GM12878 (cell line): Measurements from ENCODE around the gene UBE2E1. TPM values are rescaled to one million over a fixed set of nuclear protein-coding genes. Genes with fewer than 3 reads are reported as not detected.

Experiments
- ATAC-seq: fragments of 200-7000 bp; cut with Tn5 transposase; 3 replicates; pipeline ENCODE4 v1.9.1; 2020; ENCODE audit warnings: mild to moderate bottlenecking, moderate library complexity
- BruUV-seq: library from RNA; stranded (reverse); fragments of 400-500 nt; replicated peaks from 2 replicates; lab custom pipeline; 2021; lab: Mats Ljungman, UMichigan
- CTCF ChIA-PET: fragments of 300-600 bp; sonication (Branson Sonifier 250); formaldehyde crosslinking; extraction: SDS; loops from one replicate; lab custom pipeline; 2021; ENCODE audit warnings: inconsistent platforms; lab: Yijun Ruan, JAX
- POLR2A ChIA-PET: fragments of 350-600 bp; formaldehyde crosslinking; extraction: SDS; loops from one replicate; lab custom pipeline; 2021; ENCODE audit warnings: inconsistent platforms; lab: Charles Lee
- RAD21 ChIA-PET: fragments of 300-600 bp; sonication (Branson Sonifier 250); formaldehyde crosslinking; loops from one replicate; lab custom pipeline; 2023; ENCODE audit warnings: antibody characterized with exemption; ENCODE audit not compliant: unreplicated experiment; lab: Charles Lee
- SMC1A ChIA-PET: fragments of 300-600 bp; sonication (Branson Sonifier 250); formaldehyde crosslinking; loops from one replicate; lab custom pipeline; 2023; ENCODE audit not compliant: unreplicated experiment, uncharacterized antibody; lab: Charles Lee
- DNase-seq: peaks from one replicate; pipeline ENCODE4 v3.0.0-alpha.2; 2011; ENCODE audit warnings: low read depth, low spot score
- FAIRE-seq: peaks from 3 replicates; lab custom pipeline; 2011; peaks lifted over from hg19 to GRCh38; lab: Jason Lieb, UNC
- H2AFZ ChIP-seq: 2 replicates; pipeline ENCODE4 v1.6.0; 2011; ENCODE audit warnings: low read depth, low read length, control low read depth; ENCODE audit not compliant: control insufficient read depth
- H3K27ac ChIP-seq: 2 replicates; pipeline ENCODE4 v1.5.1; 2011; ENCODE audit warnings: control low read depth; ENCODE audit not compliant: control insufficient read depth, insufficient read depth
- H3K27me3 ChIP-seq, 2 experiments: replicated peaks in 1 of 2; 2 replicates each; pipeline versions ENCODE4 v1.6.0 to v1.6.1; 2011; ENCODE audit warnings: low read length in 1 of 2; ENCODE audit not compliant: control insufficient read depth in 2 of 2, insufficient read depth in 2 of 2
- H3K36me3 ChIP-seq, 2 experiments: 2 replicates each; pipeline ENCODE4 v1.5.1; 2011; ENCODE audit warnings: low read length in 1 of 2; ENCODE audit not compliant: control insufficient read depth in 2 of 2, insufficient read depth in 2 of 2
- H3K4me1 ChIP-seq: 2 replicates; pipeline ENCODE4 v1.6.1; 2011; ENCODE audit warnings: mild to moderate bottlenecking, low read length, moderate library complexity, mixed read lengths; ENCODE audit not compliant: control insufficient read depth, insufficient read depth
- H3K4me2 ChIP-seq: 2 replicates; pipeline ENCODE4 v1.6.0; 2011; ENCODE audit warnings: control low read depth; ENCODE audit not compliant: control insufficient read depth, insufficient read depth
- H3K4me3 ChIP-seq: fragments of 200-600 bp; sonication (generic); 2 replicates; pipeline ENCODE4 v1.5.1; 2016
- H3K79me2 ChIP-seq: 2 replicates; pipeline ENCODE4 v1.6.0; 2011; ENCODE audit warnings: low read length; ENCODE audit not compliant: control insufficient read depth, insufficient read depth
- H3K9ac ChIP-seq: 2 replicates; pipeline ENCODE4 v1.8.0; 2011; ENCODE audit warnings: low read length, control low read depth, mixed read lengths; ENCODE audit not compliant: control insufficient read depth, insufficient read depth
- H3K9me3 ChIP-seq: replicated peaks from 3 replicates; pipeline ENCODE4 v1.5.1; 2011; ENCODE audit warnings: mild to moderate bottlenecking, low read length; ENCODE audit not compliant: control insufficient read depth, insufficient read depth
- H4K20me1 ChIP-seq: 2 replicates; pipeline ENCODE4 v1.6.0; 2011; ENCODE audit not compliant: control insufficient read depth, insufficient read depth
- BCL11A ChIP-seq: IDR thresholded peaks from 2 replicates; pipeline ENCODE4 v1.6.1; 2011; ENCODE audit warnings: low read depth, low read length
- CEBPB ChIP-seq, 2 experiments: fragments of 150-350 bp in 1 of 2; IDR thresholded peaks; 2 replicates each; pipeline ENCODE4 v1.6.1; 2012 to 2014; ENCODE audit warnings: low read depth in 2 of 2, low read length in 2 of 2, borderline replicate concordance in 1 of 2, inconsistent platforms in 1 of 2
- CHD4 ChIP-seq: fragments of 200-600 bp; sonication (generic); IDR thresholded peaks from 2 replicates; pipeline ENCODE4 v1.6.1; 2016; ENCODE audit warnings: mild to moderate bottlenecking
- GABPA ChIP-seq: IDR thresholded peaks from 2 replicates; pipeline ENCODE4 v1.6.1; 2014; ENCODE audit warnings: antibody characterized with exemption, low read depth, mild to moderate bottlenecking, inconsistent platforms
- IKZF2 ChIP-seq, 2 experiments: fragments of 450-650 bp; IDR thresholded peaks; 2 replicates each; pipeline ENCODE4 v1.6.1; 2017; ENCODE audit warnings: mild to moderate bottlenecking in 2 of 2, moderate library complexity in 2 of 2
- IRF3 ChIP-seq: fragments of 450-650 bp; IDR thresholded peaks from 2 replicates; pipeline ENCODE4 v1.6.1; 2014; ENCODE audit warnings: mild to moderate bottlenecking
- JUNB ChIP-seq: IDR thresholded peaks from 2 replicates; pipeline ENCODE4 v1.6.1; 2016; ENCODE audit warnings: antibody characterized with exemption, mild to moderate bottlenecking
- KDM1A ChIP-seq: fragments of 200-600 bp; sonication (generic); IDR thresholded peaks from 2 replicates; pipeline ENCODE4 v1.6.1; 2016; ENCODE audit warnings: borderline replicate concordance
- MTA2 ChIP-seq: fragments of 450-650 bp; IDR thresholded peaks from 2 replicates; pipeline ENCODE4 v1.6.1; 2016; ENCODE audit warnings: low read depth, mild to moderate bottlenecking, moderate library complexity
- NBN ChIP-seq: fragments of 450-650 bp; IDR thresholded peaks from 2 replicates; pipeline ENCODE4 v1.6.1; 2016
- NFXL1 ChIP-seq: fragments of 450-650 bp; IDR thresholded peaks from 2 replicates; pipeline ENCODE4 v1.6.1; 2017; ENCODE audit warnings: antibody characterized with exemption, mild to moderate bottlenecking, borderline replicate concordance
- NFYA ChIP-seq: IDR thresholded peaks from 2 replicates; pipeline ENCODE4 v1.6.1; 2011; ENCODE audit warnings: low read depth, mild to moderate bottlenecking, low read length, improper control_type of control experiment, borderline replicate concordance
- PAX5 ChIP-seq: IDR thresholded peaks from 2 replicates; pipeline ENCODE4 v1.6.1; 2011; ENCODE audit warnings: low read depth, low read length, borderline replicate concordance
- PML ChIP-seq: IDR thresholded peaks from 2 replicates; pipeline ENCODE4 v1.6.1; 2012; ENCODE audit warnings: low read length, inconsistent platforms
- POU2F2 ChIP-seq: IDR thresholded peaks from 3 replicates; pipeline ENCODE4 v1.6.1; 2011; ENCODE audit warnings: low read depth, mild to moderate bottlenecking, low read length, borderline replicate concordance
- RUNX3 ChIP-seq: IDR thresholded peaks from 2 replicates; pipeline ENCODE4 v1.6.1; 2012; ENCODE audit warnings: low read length, inconsistent platforms
- SMAD1 ChIP-seq: fragments of 450-650 bp; IDR thresholded peaks from 2 replicates; pipeline ENCODE4 v1.6.1; 2018; ENCODE audit warnings: mild to moderate bottlenecking, low read depth; ENCODE audit not compliant: partially characterized antibody
- SPI1 ChIP-seq: IDR thresholded peaks from 2 replicates; pipeline ENCODE4 v1.6.1; 2011; ENCODE audit warnings: low read depth, mild to moderate bottlenecking, low read length, moderate library complexity, borderline replicate concordance; ENCODE audit not compliant: insufficient read depth
- STAT1 ChIP-seq: fragments of 450-650 bp; conservative IDR thresholded peaks from 2 replicates; pipeline ENCODE4 v1.6.1; 2014; ENCODE audit warnings: antibody characterized with exemption, mild to moderate bottlenecking
- TARDBP ChIP-seq: IDR thresholded peaks from 2 replicates; pipeline ENCODE4 v1.6.1; 2016; ENCODE audit warnings: borderline replicate concordance
- YY1 ChIP-seq: IDR thresholded peaks from 2 replicates; pipeline ENCODE4 v1.6.1; 2011; ENCODE audit warnings: low read depth, mild to moderate bottlenecking, low read length
- ZNF384 ChIP-seq: IDR thresholded peaks from 2 replicates; pipeline ENCODE4 v1.6.1; 2012; ENCODE audit warnings: low read depth, mild to moderate bottlenecking, low read length, improper control_type of control experiment, borderline replicate concordance
- WGBS: methylation state at CpG from one replicate; pipeline ENCODE4 v1.1.6; 2016; ENCODE audit warnings: low lambda C conversion rate; ENCODE audit not compliant: insufficient replicate concordance, insufficient coverage; ENCODE audit errors: missing lambda C conversion rate; 5-methylcytosine and 5-hydroxymethylcytosine counted together
- in situ Hi-C: fragments of 300-500 bp; cut with MboI; formaldehyde crosslinking; loops from 9 replicates; pipeline ENCODE4 v1.14.3; 2018; ENCODE audit warnings: mixed read lengths
- intact Hi-C: fragments of 100-400 bp; cut with micrococcal nuclease; formaldehyde crosslinking; loops from one replicate; pipeline ENCODE4 v1.14.2; 2022; ENCODE audit not compliant: unreplicated experiment
- polyA plus RNA-seq, 11 experiments: library from polyadenylated mRNA; depleted of rRNA in 4 of 11; unstranded in 6 of 11; stranded (reverse) in 5 of 11; fragments of >200 nt; fragmentation: Nextera tagmentation in 4 of 11; fragmentation: Illumina TruSeq in 1 of 11; extraction: Ambion mirVana in 4 of 11; extraction: Trizol in 1 of 11; gene quantifications; 1 replicate in 1 of 11; 2 replicates in 10 of 11; pipeline versions ENCODE4 v1.2.1 to v1.2.3, GENCODE V29; 2011 to 2016; ENCODE audit warnings: inconsistent platforms in 2 of 11, missing spikeins in 2 of 11, low read depth in 1 of 11
- total RNA-seq, 4 experiments: library from RNA; depleted of rRNA in 3 of 4; stranded (reverse); fragments of >200 nt in 3 of 4; fragmentation: Illumina TruSeq in 1 of 4; extraction: Trizol in 1 of 4; gene quantifications; 2 replicates each; pipeline versions ENCODE4 v1.2.1 to v1.2.3, GENCODE V29; 2013 to 2021
- TF ChIP-seq, protein P1 (sequence below): fragments of 450-650 bp; IDR thresholded peaks from 2 replicates; pipeline ENCODE4 v1.6.1; 2016; ENCODE audit warnings: mild to moderate bottlenecking

Gene UBE2E1
- total and polyA plus RNA-seq, 10 of the 15 experiments (the other 5 are each of a cell fraction or from before 2014, with no cell fraction given) = 18.7 to 425 (median 147) TPM

DNA sequence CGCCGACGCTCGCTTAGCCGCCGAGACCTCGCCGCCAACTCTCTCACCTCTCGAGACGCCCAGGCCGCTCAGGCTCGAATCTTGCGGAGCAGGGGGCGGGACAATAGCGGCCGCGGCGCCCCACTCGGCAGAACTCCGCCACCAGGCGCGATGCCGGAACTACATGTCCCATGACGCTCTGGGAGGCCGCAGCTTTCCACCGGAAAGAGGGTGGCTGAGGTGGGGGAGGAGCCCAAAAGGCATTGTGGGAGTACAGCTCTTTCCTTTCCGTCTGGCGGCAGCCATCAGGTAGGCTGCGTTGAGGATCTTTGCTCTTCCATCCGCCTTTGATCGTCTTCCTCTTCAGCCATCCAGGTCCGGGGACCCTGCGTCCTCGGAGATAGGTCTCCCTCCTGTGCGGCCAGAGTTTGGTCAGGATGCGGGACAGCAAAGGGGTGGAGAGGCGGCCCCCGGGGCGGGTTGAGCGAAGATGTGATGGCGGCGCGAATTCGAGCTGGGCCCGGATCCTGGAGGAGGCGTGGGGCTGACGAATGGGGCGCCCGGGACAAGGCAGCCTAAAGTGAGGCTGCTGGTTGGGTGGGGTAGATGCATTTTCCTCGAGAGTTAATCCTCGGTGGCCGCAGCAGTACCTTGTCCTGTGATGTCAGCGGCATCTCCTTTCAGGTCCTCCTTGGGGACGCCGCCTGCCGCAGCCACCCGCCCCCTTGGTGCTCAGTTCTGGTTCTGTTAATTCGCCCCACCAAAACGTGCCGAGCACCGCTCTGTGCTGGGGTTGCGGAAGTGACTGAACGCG lies 111.3 kb downstream of the UBE2E1 start, which contains the start of the genes NKIRAS1 and RPL15:
NKIRAS1 (minus strand) TSS at position 105 of the 793 bp plus-strand sequence. CDS start 6,086 bp downstream, outside the sequence.
RPL15 (plus strand) TSS at position 247 of the 793 bp plus-strand sequence. CDS start 728 bp downstream, outside the sequence.
- Histone ChIP-seq H3K4me2 (peak within 1 kb of the TSS; percentile 94), H3K79me2 (peaks cover 61% of the 10 kb centered on the region), H3K36me3 (peaks cover 0 to 28% of the 10 kb centered on the region in 2 experiments; a peak in 2 of 4 replicates), H3K27ac (peak within 1 kb of the TSS; percentile 95), H3K27me3 (no peaks in the 10 kb centered on the region), H2AFZ (peak within 1 kb of the TSS; percentile 89), H3K4me1 (peaks cover 3% of the 10 kb centered on the region), H4K20me1 (peaks cover 5% of the 10 kb centered on the region; the same call in 1 of the 2 replicates), H3K4me3 (peak within 1 kb of the TSS; percentile 100), H3K9me3 (no peaks in the 10 kb centered on the region), H3K9ac (peak within 1 kb of the TSS; percentile 98)
- DNase-seq (peak; percentile 89), FAIRE-seq (peak; percentile 92), ATAC-seq (peak; percentile 90)
- SMC1A ChIA-PET = interaction anchor here (0.6 to 4.1 kb wide), 19 partner anchors 11 to 222 kb away, joined by 3 to 18 read pairs (median 4); no protein-coding TSS in a partner anchor
- RAD21 ChIA-PET = interaction anchor here (0.6 to 3.1 kb wide), 14 partner anchors 27 to 324 kb away, joined by 3 to 18 read pairs (median 5); no protein-coding TSS in a partner anchor
- intact Hi-C loops (loop anchor here (1.0 kb wide), 2 partner anchors 29 to 105 kb away; no protein-coding TSS in a partner anchor), in situ Hi-C loops (no loop called here)
- CTCF ChIA-PET = interaction anchor here (1.3 to 3.0 kb wide), 7 partner anchors 25 to 86 kb away, joined by 3 to 19 read pairs (median 6); no protein-coding TSS in a partner anchor
- under 1% methylated on average over 63 of the region's 64 CpGs for WGBS
- POLR2A ChIA-PET = interaction anchor here (0.7 to 2.6 kb wide), 23 partner anchors 9 to 268 kb away, joined by 3 to 17 read pairs (median 3); no protein-coding TSS in a partner anchor
- no TSS peak for BruUV-seq
- TF ChIP-seq NFYA (no peak), CHD4 (no peak), BCL11A (0 out of 2 replicates have a peak, but pooled peaks have one; percentile 15), GABPA (peak; percentile 92), NFXL1 (no peak), MTA2 (no peak), KDM1A (no peak), RUNX3 (peak; percentile 80), POU2F2 (peak; percentile 97), TARDBP (peak; percentile 91; the same call in 1 of the 2 replicates), CEBPB (IDR thresholded peaks at IDR 0.05; ENCODE audit: borderline replicate concordance in 1 of 2, low read depth in 2 of 2, low read length in 2 of 2) (no peak), ZNF384 (0 out of 2 replicates have a peak, but pooled peaks have one; percentile 17), NBN (peak; percentile 98), YY1 (peak; percentile 96), JUNB (no peak), SMAD1 (peak; percentile 91), STAT1 (peak; percentile 39), PAX5 (peak; percentile 51; the same call in 1 of the 2 replicates), PML (peak; percentile 100), SPI1 (peak; percentile 54; the same call in 1 of the 2 replicates), IKZF2 (IDR thresholded peaks at IDR 0.05) (peak in 1 of 2 experiments; percentile 24; a peak in 1 of 4 replicates), IRF3 (no peak)
- TF ChIP-seq, protein P1, sequence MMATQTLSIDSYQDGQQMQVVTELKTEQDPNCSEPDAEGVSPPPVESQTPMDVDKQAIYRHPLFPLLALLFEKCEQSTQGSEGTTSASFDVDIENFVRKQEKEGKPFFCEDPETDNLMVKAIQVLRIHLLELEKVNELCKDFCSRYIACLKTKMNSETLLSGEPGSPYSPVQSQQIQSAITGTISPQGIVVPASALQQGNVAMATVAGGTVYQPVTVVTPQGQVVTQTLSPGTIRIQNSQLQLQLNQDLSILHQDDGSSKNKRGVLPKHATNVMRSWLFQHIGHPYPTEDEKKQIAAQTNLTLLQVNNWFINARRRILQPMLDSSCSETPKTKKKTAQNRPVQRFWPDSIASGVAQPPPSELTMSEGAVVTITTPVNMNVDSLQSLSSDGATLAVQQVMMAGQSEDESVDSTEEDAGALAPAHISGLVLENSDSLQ = no peak
